NOMO-1 treated with DMSO at 0.1 percent for 48 hours (cell line): ENCODE data around the gene NKX2-8.

Source experiments
- DNase-seq: peaks from one replicate; lab custom pipeline; 2025; ENCODE audit not compliant: unreplicated experiment; lab: John Stamatoyannopoulos, UW

Gene NKX2-8

GRCh38 chr14:36582011-36582873 lies at the start of gene NKX2-8:
Gene NKX2-8 (minus strand): TSS chr14:36582614. CDS start chr14:36582389, 225 bp downstream.
- DNase-seq, result no peak

GRCh38 chr14:36627981-36628380 lies 45.6 kb upstream of the NKX2-8 start:
- DNase-seq, result no peak

GRCh38 chr14:36626151-36626550 lies 43.7 kb upstream of the NKX2-8 start:
- DNase-seq, result no peak

- DNase-seq, result no peak
Measured at GRCh38 chr14:36625436-36625835, 43.0 kb upstream of the NKX2-8 start.

GRCh38 chr14:36625014-36625413 lies 42.6 kb upstream of the NKX2-8 start:
- no peak for DNase-seq

GRCh38 chr14:36619853-36620252 lies 37.4 kb upstream of the NKX2-8 start:
- DNase-seq, result no peak

GRCh38 chr14:36619131-36619530 lies 36.7 kb upstream of the NKX2-8 start:
- DNase-seq, result no peak

- DNase-seq, result no peak
Measured at GRCh38 chr14:36618641-36619040, 36.2 kb upstream of the NKX2-8 start.

GRCh38 chr14:36617824-36618223 lies 35.4 kb upstream of the NKX2-8 start:
- no peak for DNase-seq

GRCh38 chr14:36605506-36605857 lies 23.1 kb upstream of the NKX2-8 start:
- no peak for DNase-seq

GRCh38 chr14:36604757-36605505 lies 22.5 kb upstream of the NKX2-8 start:
- DNase-seq, result peak; percentile 60

GRCh38 chr14:36600431-36600830 lies 18.0 kb upstream of the NKX2-8 start:
- DNase-seq, result no peak

- no peak for DNase-seq
Measured at GRCh38 chr14:36591482-36591881, 9.1 kb upstream of the NKX2-8 start.

- DNase-seq, result no peak
Measured at GRCh38 chr14:36588788-36589187, 6.4 kb upstream of the NKX2-8 start.

- no peak for DNase-seq
Measured at GRCh38 chr14:36588119-36588518, 5.7 kb upstream of the NKX2-8 start.

- DNase-seq, result no peak
Measured at GRCh38 chr14:36585100-36585499, 2.7 kb upstream of the NKX2-8 start.

- DNase-seq, result no peak
Measured at GRCh38 chr14:36583893-36584811, 1.7 kb upstream of the NKX2-8 start.

GRCh38 chr14:36583242-36583892 lies 953 bp upstream of the NKX2-8 start:
- DNase-seq, result no peak

- DNase-seq, result no peak
Measured at GRCh38 chr14:36582874-36583241, 444 bp upstream of the NKX2-8 start.

GRCh38 chr14:36580856-36581831 lies 1.3 kb downstream of the NKX2-8 start:
- DNase-seq, result no peak
